GM12872 (cell line): ENCODE measurements around the gene CDK14.

Experiments used
- CTCF ChIP-seq: IDR thresholded peaks from 3 replicates; pipeline ENCODE4 v1.5.1; 2011; ENCODE audit warnings: low read depth, mild to moderate bottlenecking, low read length, moderate library complexity; ENCODE audit not compliant: insufficient read depth

CDK14 gene

GRCh38 chr7:91137788-91138368 is 541.8 kb downstream of the CDK14 start:
- no peak for TF ChIP-seq CTCF

- no peak for TF ChIP-seq CTCF
Observed at GRCh38 chr7:91140286-91140685, 544.2 kb downstream of the CDK14 start.

GRCh38 chr7:91140982-91141381 is 544.9 kb downstream of the CDK14 start:
- TF ChIP-seq CTCF = 0 out of 3 replicates have a peak, but pooled peaks have one; percentile 2

- TF ChIP-seq CTCF = no peak
Observed at GRCh38 chr7:91142743-91143142, 546.6 kb downstream of the CDK14 start.

GRCh38 chr7:91149341-91150246 is 553.5 kb downstream of the CDK14 start:
- TF ChIP-seq CTCF = no peak

- TF ChIP-seq CTCF = no peak
Observed at GRCh38 chr7:91151916-91152315, 555.8 kb downstream of the CDK14 start.

- no peak for TF ChIP-seq CTCF
Observed at GRCh38 chr7:91156316-91157185, 560.4 kb downstream of the CDK14 start.
